ENCODE results near the gene DDX27.
A peak's percentile ranks its signal among the peaks of the same experiment; 100 is the strongest.

Gene DDX27

DNA sequence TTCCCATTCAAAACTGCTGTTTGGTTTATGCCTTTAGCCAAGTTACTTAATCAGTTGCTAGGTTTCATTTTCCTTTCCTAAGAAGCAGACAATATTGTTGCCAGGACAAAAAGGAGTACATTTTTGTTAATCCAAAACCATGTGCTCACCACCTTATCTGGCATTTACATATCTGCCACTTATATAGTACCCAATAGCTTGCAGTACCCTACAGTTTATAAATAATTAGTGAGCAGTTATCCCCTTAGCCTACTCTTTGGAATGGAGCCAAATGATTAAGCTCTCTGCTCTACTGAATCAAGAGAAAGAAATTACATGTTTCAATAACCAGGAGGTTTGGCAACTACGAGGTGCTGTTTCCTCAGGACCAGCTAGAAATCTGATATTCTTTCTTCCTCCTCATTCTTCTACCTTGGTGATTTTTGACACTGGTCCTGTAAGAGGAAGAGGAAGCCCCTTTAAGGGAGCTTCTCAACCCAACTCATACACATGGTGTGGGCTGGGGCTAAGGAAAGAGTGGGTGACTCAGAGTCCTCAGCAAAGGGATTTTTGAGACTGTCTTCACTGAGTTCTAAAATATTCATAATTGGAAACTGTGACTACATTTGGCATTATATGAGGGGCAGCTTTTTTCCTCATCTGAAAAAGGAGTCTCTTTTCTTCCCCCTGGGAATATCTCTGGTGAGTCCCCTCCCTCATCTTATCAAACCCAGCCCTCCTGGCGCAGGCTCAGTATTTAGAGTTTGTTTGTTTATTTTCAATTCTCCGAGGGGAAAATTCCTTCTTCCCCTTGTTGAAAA is 57.1 kb downstream of the DDX27 start:
- H3K9me3 ChIP-seq, result no peaks in the 10 kb centered on the region
- no peaks in the 10 kb centered on the region for H3K27me3 ChIP-seq
- H3K27ac ChIP-seq, result peak overlapping the region; percentile 97
- H3K36me3 ChIP-seq, result peaks cover 68% of the 10 kb centered on the region
- peaks cover 27 to 44% of the 10 kb centered on the region in 2 experiments for H3K4me1 ChIP-seq (ENCODE audit: control insufficient read depth in 1 of 2, insufficient read depth in 1 of 2, low read depth in 1 of 2, low read length in 1 of 2)
- TF ChIP-seq, protein P1, sequence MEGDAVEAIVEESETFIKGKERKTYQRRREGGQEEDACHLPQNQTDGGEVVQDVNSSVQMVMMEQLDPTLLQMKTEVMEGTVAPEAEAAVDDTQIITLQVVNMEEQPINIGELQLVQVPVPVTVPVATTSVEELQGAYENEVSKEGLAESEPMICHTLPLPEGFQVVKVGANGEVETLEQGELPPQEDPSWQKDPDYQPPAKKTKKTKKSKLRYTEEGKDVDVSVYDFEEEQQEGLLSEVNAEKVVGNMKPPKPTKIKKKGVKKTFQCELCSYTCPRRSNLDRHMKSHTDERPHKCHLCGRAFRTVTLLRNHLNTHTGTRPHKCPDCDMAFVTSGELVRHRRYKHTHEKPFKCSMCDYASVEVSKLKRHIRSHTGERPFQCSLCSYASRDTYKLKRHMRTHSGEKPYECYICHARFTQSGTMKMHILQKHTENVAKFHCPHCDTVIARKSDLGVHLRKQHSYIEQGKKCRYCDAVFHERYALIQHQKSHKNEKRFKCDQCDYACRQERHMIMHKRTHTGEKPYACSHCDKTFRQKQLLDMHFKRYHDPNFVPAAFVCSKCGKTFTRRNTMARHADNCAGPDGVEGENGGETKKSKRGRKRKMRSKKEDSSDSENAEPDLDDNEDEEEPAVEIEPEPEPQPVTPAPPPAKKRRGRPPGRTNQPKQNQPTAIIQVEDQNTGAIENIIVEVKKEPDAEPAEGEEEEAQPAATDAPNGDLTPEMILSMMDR (IDR thresholded peaks at IDR 0.05), result no peak
- H3K4me3 ChIP-seq (ENCODE audit: low read depth in 1 of 2, low read length in 1 of 2), result peak overlapping the region; percentile 98 to 99

DNA sequence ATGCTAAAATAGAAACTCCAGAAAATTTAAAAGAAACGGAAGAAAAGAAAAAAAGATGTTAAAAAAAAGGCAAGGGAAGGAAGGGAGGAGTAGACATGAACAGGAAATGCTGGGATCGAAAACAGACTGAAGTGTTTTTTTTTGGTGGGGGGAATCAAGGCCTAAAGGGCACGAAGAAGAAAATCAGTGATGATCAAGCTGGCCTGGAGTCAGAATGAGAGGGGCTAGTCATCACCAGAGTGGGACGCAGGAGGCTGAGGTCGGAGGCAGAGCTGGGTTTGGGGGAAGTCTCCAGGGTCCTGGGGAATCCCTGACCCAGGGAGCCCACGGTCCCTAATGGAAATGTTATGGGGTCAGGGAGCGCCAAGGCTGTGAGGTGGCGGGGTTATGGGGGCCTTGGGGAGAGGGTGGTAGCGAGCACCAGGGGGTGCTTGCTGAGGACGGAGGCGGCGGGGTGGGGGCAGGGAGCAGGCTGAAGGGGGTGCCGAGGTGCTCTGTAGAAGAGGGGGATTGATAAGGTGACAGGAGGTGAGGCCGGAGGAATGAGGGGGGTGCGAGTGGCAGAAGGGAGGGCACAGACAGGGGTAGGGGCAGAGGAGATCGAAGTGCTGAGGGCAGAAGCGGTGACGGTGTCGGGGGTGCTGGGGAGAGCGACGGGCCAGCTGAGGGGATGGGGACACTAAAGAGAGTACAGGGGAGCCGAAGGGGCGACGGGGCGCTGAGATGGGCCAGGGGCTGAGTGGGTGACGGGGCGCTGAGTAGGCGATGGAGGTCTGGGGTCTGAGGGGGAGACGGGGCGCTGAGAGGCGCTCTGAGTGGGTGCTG is 58.0 kb downstream of the DDX27 start:
- Histone ChIP-seq H3K4me3 (ENCODE audit: low read depth in 1 of 2, low read length in 1 of 2) (peak overlapping the region; percentile 98 to 99), H3K4me1 (ENCODE audit: control insufficient read depth in 1 of 2, insufficient read depth in 1 of 2, low read depth in 1 of 2, low read length in 1 of 2) (peaks cover 36 to 52% of the 10 kb centered on the region in 2 experiments), H3K27me3 (no peaks in the 10 kb centered on the region), H3K9me3 (peaks cover 2% of the 10 kb centered on the region), H3K27ac (peak overlapping the region; percentile 97), H3K36me3 (peaks cover 68% of the 10 kb centered on the region)
- TF ChIP-seq, protein P1 (IDR thresholded peaks at IDR 0.05), result no peak

DNA sequence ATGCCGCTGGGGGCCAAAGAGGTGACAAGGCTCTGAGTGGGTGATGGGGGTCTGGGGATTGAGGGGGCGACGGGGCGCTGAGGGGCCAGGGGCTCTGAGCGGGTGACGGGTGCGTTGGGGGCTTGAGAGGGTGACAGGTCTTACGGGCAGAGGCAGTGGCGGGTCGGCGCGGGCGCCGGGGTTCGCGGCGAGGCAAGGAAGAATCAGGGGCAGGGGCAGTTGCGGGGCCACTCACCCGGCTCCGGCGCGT is 58.5 kb downstream of the DDX27 start:
- H3K27ac ChIP-seq, result peak overlapping the region; percentile 97
- TF ChIP-seq, protein P1 (IDR thresholded peaks at IDR 0.05), result no peak
- peaks cover 41 to 57% of the 10 kb centered on the region in 2 experiments for H3K4me1 ChIP-seq (ENCODE audit: control insufficient read depth in 1 of 2, insufficient read depth in 1 of 2, low read depth in 1 of 2, low read length in 1 of 2)
- H3K4me3 ChIP-seq (ENCODE audit: low read depth in 1 of 2, low read length in 1 of 2), result peak overlapping the region; percentile 98 to 99
- H3K9me3 ChIP-seq, result peaks cover 2% of the 10 kb centered on the region
- peaks cover 68% of the 10 kb centered on the region for H3K36me3 ChIP-seq
- H3K27me3 ChIP-seq, result no peaks in the 10 kb centered on the region

- peaks cover 68% of the 10 kb centered on the region for H3K36me3 ChIP-seq
- peaks cover 46 to 62% of the 10 kb centered on the region in 2 experiments for H3K4me1 ChIP-seq (ENCODE audit: control insufficient read depth in 1 of 2, insufficient read depth in 1 of 2, low read depth in 1 of 2, low read length in 1 of 2)
- peak within 1 kb of the TSS; percentile 98 to 99 for H3K4me3 ChIP-seq (ENCODE audit: low read depth in 1 of 2, low read length in 1 of 2)
These were observed 59.0 kb downstream of the DDX27 start, which contains the start of gene ZNFX1 for GRCh38 chr20:49278036-49278817. Gene ZNFX1, minus strand, starts transcription at chr20:49278057. Its CDS starts 2,218 bp downstream, at chr20:49275839.

More at GRCh38 chr20:49278036-49278817, 59.0 kb downstream of the DDX27 start, which contains the start of gene ZNFX1:
- Histone ChIP-seq H3K9me3 (peaks cover 2% of the 10 kb centered on the region), H3K27ac (peak within 1 kb of the TSS; percentile 97), H3K27me3 (no peaks in the 10 kb centered on the region)
- TF ChIP-seq, protein P1 (IDR thresholded peaks at IDR 0.05), result peak; percentile 16
